Rectal smooth muscle tissue (tissue), 1 donor: Measurements from ENCODE around the gene CAVIN2.

Experiments
- H3K27ac ChIP-seq: one replicate; pipeline ENCODE4 v1.7.0; 2013; ENCODE audit warnings: low read depth, low read length, inconsistent platforms
- H3K27me3 ChIP-seq: one replicate; pipeline ENCODE4 v1.7.0; 2013; ENCODE audit warnings: low read length; ENCODE audit not compliant: control insufficient read depth, insufficient read depth
- H3K36me3 ChIP-seq: one replicate; pipeline ENCODE4 v1.7.0; 2013; ENCODE audit warnings: low read length; ENCODE audit not compliant: control insufficient read depth, insufficient read depth
- H3K4me1 ChIP-seq: one replicate; pipeline ENCODE4 v1.7.0; 2013; ENCODE audit warnings: low read length; ENCODE audit not compliant: control insufficient read depth, insufficient read depth
- H3K4me3 ChIP-seq: one replicate; pipeline ENCODE4 v1.7.0; 2013; ENCODE audit warnings: low read length
- H3K9ac ChIP-seq: one replicate; pipeline ENCODE4 v1.7.0; 2013; ENCODE audit warnings: low read length

Gene CAVIN2

GRCh38 chr2:191832668-191833067 is 14.2 kb downstream of the CAVIN2 start:
- H3K27me3 ChIP-seq, result no peaks in the 10 kb centered on the region
- H3K9ac ChIP-seq, result no peak overlapping the region
- no peak overlapping the region for H3K27ac ChIP-seq
- H3K4me1 ChIP-seq, result peaks cover 7% of the 10 kb centered on the region
- H3K4me3 ChIP-seq, result no peak overlapping the region
- peaks cover 5% of the 10 kb centered on the region for H3K36me3 ChIP-seq

- Histone ChIP-seq H3K27ac (peak overlapping the region; percentile 12), H3K27me3 (no peaks in the 10 kb centered on the region), H3K4me3 (no peak overlapping the region), H3K36me3 (peaks cover 5% of the 10 kb centered on the region), H3K4me1 (peaks cover 2% of the 10 kb centered on the region), H3K9ac (no peak overlapping the region)
Observed at GRCh38 chr2:191831410-191831994, 15.4 kb downstream of the CAVIN2 start.

- H3K9ac ChIP-seq, result no peak overlapping the region
Observed at GRCh38 chr2:191824398-191824797, 22.5 kb downstream of the CAVIN2 start.

GRCh38 chr2:191821078-191821477 is 25.8 kb downstream of the CAVIN2 start:
- Histone ChIP-seq H3K4me3 (no peak overlapping the region), H3K27me3 (no peaks in the 10 kb centered on the region), H3K27ac (no peak overlapping the region), H3K36me3 (no peaks in the 10 kb centered on the region), H3K4me1 (no peaks in the 10 kb centered on the region), H3K9ac (no peak overlapping the region)

More at GRCh38 chr2:191824398-191824797, 22.5 kb downstream of the CAVIN2 start:
- no peak overlapping the region for H3K27ac ChIP-seq
- no peaks in the 10 kb centered on the region for H3K27me3 ChIP-seq
- no peaks in the 10 kb centered on the region for H3K4me1 ChIP-seq
- no peak overlapping the region for H3K4me3 ChIP-seq
- no peaks in the 10 kb centered on the region for H3K36me3 ChIP-seq

- H3K9ac ChIP-seq, result no peak overlapping the region
- no peak overlapping the region for H3K27ac ChIP-seq
- no peaks in the 10 kb centered on the region for H3K36me3 ChIP-seq
- no peaks in the 10 kb centered on the region for H3K27me3 ChIP-seq
- no peaks in the 10 kb centered on the region for H3K4me1 ChIP-seq
- no peak overlapping the region for H3K4me3 ChIP-seq
Observed at GRCh38 chr2:191818725-191819350, 28.1 kb downstream of the CAVIN2 start.

GRCh38 chr2:191818133-191818532 is 28.8 kb downstream of the CAVIN2 start:
- Histone ChIP-seq H3K27me3 (no peaks in the 10 kb centered on the region), H3K4me1 (no peaks in the 10 kb centered on the region), H3K4me3 (no peak overlapping the region), H3K27ac (no peak overlapping the region), H3K36me3 (no peaks in the 10 kb centered on the region), H3K9ac (no peak overlapping the region)

GRCh38 chr2:191815010-191815409 is 31.9 kb downstream of the CAVIN2 start:
- Histone ChIP-seq H3K27ac (no peak overlapping the region), H3K27me3 (no peaks in the 10 kb centered on the region), H3K9ac (no peak overlapping the region), H3K36me3 (no peaks in the 10 kb centered on the region), H3K4me1 (peaks cover 3% of the 10 kb centered on the region), H3K4me3 (no peak overlapping the region)

GRCh38 chr2:191813943-191814342 is 32.9 kb downstream of the CAVIN2 start:
- Histone ChIP-seq H3K4me3 (no peak overlapping the region), H3K4me1 (peaks cover 3% of the 10 kb centered on the region), H3K36me3 (no peaks in the 10 kb centered on the region), H3K9ac (no peak overlapping the region), H3K27me3 (no peaks in the 10 kb centered on the region), H3K27ac (no peak overlapping the region)

GRCh38 chr2:191811807-191812602 is 34.9 kb downstream of the CAVIN2 start:
- Histone ChIP-seq H3K27me3 (no peaks in the 10 kb centered on the region), H3K4me1 (peaks cover 3% of the 10 kb centered on the region), H3K4me3 (no peak overlapping the region), H3K9ac (no peak overlapping the region), H3K27ac (no peak overlapping the region), H3K36me3 (no peaks in the 10 kb centered on the region)

- Histone ChIP-seq H3K4me3 (no peak overlapping the region), H3K9ac (no peak overlapping the region), H3K27ac (no peak overlapping the region), H3K4me1 (no peaks in the 10 kb centered on the region), H3K27me3 (no peaks in the 10 kb centered on the region), H3K36me3 (no peaks in the 10 kb centered on the region)
Observed at GRCh38 chr2:191806396-191806795, 40.5 kb downstream of the CAVIN2 start.

- no peaks in the 10 kb centered on the region for H3K36me3 ChIP-seq
- H3K4me3 ChIP-seq, result no peak overlapping the region
- no peak overlapping the region for H3K27ac ChIP-seq
- H3K27me3 ChIP-seq, result no peaks in the 10 kb centered on the region
- H3K9ac ChIP-seq, result no peak overlapping the region
- no peaks in the 10 kb centered on the region for H3K4me1 ChIP-seq
Observed at GRCh38 chr2:191804766-191805165, 42.1 kb downstream of the CAVIN2 start.

GRCh38 chr2:191803007-191803406 is 43.9 kb downstream of the CAVIN2 start:
- H3K4me3 ChIP-seq, result no peak overlapping the region
- H3K9ac ChIP-seq, result no peak overlapping the region
- H3K27me3 ChIP-seq, result no peaks in the 10 kb centered on the region
- H3K4me1 ChIP-seq, result no peaks in the 10 kb centered on the region
- no peaks in the 10 kb centered on the region for H3K36me3 ChIP-seq
- H3K27ac ChIP-seq, result no peak overlapping the region
